ENCODE results near the gene TMEM181.
"Not testable (repeated sequence)": the region's sequence is repeated elsewhere in the genome, so short reads cannot be mapped to it uniquely, and the experiment has no call there.

Gene TMEM181

GRCh38 chr6:158655569-158656450, 95.9 kb downstream of the TMEM181 start:
- no peak overlapping the region for H3K4me3 ChIP-seq (ENCODE audit: low read length)
- no peak for DNase-seq (ENCODE audit: low read depth)
- TF ChIP-seq, protein P1, sequence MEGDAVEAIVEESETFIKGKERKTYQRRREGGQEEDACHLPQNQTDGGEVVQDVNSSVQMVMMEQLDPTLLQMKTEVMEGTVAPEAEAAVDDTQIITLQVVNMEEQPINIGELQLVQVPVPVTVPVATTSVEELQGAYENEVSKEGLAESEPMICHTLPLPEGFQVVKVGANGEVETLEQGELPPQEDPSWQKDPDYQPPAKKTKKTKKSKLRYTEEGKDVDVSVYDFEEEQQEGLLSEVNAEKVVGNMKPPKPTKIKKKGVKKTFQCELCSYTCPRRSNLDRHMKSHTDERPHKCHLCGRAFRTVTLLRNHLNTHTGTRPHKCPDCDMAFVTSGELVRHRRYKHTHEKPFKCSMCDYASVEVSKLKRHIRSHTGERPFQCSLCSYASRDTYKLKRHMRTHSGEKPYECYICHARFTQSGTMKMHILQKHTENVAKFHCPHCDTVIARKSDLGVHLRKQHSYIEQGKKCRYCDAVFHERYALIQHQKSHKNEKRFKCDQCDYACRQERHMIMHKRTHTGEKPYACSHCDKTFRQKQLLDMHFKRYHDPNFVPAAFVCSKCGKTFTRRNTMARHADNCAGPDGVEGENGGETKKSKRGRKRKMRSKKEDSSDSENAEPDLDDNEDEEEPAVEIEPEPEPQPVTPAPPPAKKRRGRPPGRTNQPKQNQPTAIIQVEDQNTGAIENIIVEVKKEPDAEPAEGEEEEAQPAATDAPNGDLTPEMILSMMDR (IDR thresholded peaks at IDR 0.05; ENCODE audit: insufficient read depth, low read depth, low read length, missing control alignments) = no peak

GRCh38 chr6:158656986-158657385, 97.1 kb downstream of the TMEM181 start:
- DNase-seq (ENCODE audit: low read depth) = not testable (repeated sequence)

DNA sequence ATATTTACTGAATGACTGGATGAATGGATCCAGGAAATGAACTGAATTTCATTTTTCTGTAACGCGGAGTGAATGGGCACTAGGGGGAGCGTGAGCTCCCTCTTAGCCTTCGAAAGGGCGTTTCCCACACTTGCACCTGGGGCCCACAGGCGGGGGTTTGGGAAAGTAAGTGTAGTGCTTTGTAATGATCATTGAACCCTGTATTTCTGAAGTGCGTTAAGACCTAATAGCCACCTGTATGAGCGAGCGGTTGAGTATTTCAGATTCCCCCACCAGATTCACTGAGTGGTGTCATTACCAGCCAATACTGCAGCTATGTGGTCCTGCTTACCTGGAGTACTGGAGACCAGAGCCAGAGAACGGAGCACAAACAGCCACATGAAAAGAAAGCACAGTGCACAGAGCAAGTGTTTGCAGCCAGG, 100.5 kb downstream of the TMEM181 start:
- TF ChIP-seq, protein P1 (IDR thresholded peaks at IDR 0.05; ENCODE audit: insufficient read depth, low read depth, low read length, missing control alignments) = peak; percentile 72
- no peak overlapping the region for H3K4me3 ChIP-seq (ENCODE audit: low read length)
- peak; percentile 64 for DNase-seq (ENCODE audit: low read depth)

More at GRCh38 chr6:158656986-158657385, 97.1 kb downstream of the TMEM181 start:
- not testable (repeated sequence) for H3K4me3 ChIP-seq (ENCODE audit: low read length)

DNA sequence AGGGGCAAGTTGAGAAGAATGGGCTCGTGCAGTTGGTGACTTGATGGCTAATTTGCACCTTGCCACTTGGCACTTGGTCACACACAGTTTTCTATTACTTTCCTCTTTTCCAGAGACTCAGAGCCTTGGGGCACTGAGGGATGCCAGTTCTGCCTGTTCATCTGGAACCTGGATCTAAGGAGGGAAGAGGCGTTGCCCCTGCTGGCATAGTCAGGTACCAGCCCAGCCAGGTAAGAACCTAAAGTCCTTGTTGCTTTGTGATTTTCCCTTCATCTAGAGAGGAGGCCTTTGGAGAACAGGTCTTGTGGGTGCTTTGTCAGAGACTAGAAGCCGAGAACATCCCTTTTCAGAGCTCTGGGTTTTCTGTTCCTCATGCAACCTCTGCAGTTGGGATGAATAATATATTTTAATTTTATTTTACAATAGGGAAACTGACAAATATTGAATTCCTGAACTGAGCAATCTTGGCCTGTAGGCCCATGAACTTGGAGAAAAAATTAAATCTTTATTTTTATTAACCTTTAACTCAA, 101.3 kb downstream of the TMEM181 start:
- no peak overlapping the region for H3K4me3 ChIP-seq (ENCODE audit: low read length)
- peak; percentile 58 for DNase-seq (ENCODE audit: low read depth)
- TF ChIP-seq, protein P1 (IDR thresholded peaks at IDR 0.05; ENCODE audit: insufficient read depth, low read depth, low read length, missing control alignments) = peak; percentile 45

GRCh38 chr6:158662607-158662953, 102.7 kb downstream of the TMEM181 start:
- no peak for DNase-seq (ENCODE audit: low read depth)
- peak overlapping the region; percentile 29 for H3K4me3 ChIP-seq (ENCODE audit: low read length)
- TF ChIP-seq, protein P1 (IDR thresholded peaks at IDR 0.05; ENCODE audit: insufficient read depth, low read depth, low read length, missing control alignments) = no peak

DNA sequence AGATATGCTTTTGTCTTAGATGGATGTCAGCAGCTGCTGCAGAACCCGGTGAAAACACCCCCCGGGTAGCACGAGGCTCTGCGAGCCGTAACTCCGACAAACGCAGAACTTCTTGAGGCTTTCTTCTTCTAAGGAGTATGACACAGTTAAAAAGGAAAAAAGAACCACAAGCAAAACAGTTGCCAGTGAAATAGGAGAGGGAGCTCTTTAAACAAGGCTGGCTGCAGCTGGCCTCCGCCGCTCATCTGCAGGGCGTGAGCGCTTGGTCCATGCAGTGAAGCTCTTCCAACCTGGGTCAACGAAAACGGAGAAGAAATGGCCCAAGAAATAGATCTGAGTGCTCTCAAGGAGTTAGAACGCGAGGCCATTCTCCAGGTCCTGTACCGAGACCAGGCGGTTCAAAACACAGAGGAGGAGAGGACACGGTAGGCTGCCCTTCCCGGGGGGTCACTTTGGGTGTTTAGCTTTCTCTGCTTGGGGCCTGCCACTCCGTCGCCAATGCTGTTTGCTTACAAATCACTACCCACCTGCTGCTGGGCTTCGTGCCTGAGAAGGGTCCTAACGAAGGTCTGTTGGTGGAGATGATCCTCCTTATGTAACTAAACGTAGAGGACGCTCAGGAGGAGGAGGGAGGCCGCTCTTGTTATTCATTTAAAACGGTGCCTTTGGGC, 103.2 kb downstream of the TMEM181 start:
- peak overlapping the region; percentile 29 for H3K4me3 ChIP-seq (ENCODE audit: low read length)
- DNase-seq (ENCODE audit: low read depth) = no peak
- TF ChIP-seq, protein P1 (IDR thresholded peaks at IDR 0.05; ENCODE audit: insufficient read depth, low read depth, low read length, missing control alignments) = no peak

DNA sequence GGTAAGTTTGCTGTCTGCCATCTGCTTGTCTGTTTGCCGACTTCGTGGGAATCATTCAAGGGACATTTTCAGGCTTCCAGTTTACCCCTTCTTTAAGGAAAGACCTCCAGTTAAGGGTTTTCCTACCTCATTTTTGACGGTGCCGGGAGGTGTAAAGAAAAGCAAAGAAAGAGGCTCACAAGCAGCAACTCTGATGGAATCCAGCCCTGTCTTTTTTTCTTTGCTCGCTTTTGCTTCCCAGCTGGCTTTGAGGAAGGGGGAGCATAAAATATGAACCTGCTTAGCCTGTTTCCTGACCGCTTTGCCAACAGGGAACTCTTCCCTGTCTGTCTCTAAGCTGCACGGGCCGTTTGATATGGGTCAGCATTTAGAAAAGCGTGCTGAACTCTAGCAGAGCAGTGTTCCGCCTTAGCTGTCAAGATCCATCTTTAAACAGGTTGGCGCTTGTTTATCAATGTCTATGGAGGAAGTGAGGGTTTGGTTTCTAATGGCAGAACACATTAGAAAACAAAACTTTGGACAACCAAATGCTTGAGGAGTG, 103.8 kb downstream of the TMEM181 start:
- TF ChIP-seq, protein P1 (IDR thresholded peaks at IDR 0.05; ENCODE audit: insufficient read depth, low read depth, low read length, missing control alignments) = no peak
- DNase-seq (ENCODE audit: low read depth) = peak; percentile 82
- peak overlapping the region; percentile 29 for H3K4me3 ChIP-seq (ENCODE audit: low read length)

All from epithelial cell of esophagus (primary cell).